Iris pigment epithelial cell (primary cell): ENCODE results near the gene GABRB1.
"Not testable (repeated sequence)": the region's sequence is repeated elsewhere in the genome, so short reads cannot be mapped to it uniquely, and the experiment has no call there.

Experiments used
- DNase-seq: peaks from one replicate; pipeline ENCODE4 v3.0.0-alpha.2; 2011; ENCODE audit warnings: low read depth

The GABRB1 gene

DNA sequence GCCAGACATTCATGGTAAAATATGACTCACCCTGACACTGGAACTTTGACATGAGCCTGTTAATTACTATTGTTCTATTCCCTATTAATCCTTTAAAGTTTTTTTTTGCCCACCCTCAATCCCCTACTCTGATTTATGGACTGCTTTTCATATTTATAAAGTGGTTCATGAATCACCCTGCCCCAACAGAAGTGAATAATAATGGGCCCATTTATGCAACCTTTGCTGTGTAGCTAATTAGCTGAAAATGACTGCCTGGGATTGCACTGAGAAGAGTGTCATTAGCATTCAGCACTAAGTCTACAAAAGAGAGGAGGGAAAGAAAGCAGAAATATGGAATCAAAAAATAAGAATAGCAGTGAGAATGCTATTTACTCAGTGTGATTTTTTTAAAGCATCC lies 277.8 kb downstream of the GABRB1 start:
- DNase-seq, result no peak

DNA sequence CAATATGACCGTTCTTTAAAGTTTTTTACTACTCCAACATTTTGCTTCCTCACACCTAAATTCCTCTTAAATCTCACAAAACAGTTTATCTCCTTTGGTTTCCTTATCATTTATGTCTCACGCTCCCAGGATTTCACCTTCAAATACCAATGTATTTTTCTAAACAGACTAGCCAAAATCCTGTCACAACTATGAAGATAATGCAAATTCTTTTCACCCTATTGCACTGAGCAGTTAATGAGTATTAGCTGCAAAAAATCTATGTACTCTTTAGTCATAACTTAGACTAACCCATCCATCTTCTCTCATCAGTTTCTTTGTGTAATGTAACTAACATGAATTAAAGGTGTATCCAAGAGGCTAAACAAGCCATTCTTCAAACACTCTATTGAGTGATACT lies 280.8 kb downstream of the GABRB1 start:
- no peak for DNase-seq

DNA sequence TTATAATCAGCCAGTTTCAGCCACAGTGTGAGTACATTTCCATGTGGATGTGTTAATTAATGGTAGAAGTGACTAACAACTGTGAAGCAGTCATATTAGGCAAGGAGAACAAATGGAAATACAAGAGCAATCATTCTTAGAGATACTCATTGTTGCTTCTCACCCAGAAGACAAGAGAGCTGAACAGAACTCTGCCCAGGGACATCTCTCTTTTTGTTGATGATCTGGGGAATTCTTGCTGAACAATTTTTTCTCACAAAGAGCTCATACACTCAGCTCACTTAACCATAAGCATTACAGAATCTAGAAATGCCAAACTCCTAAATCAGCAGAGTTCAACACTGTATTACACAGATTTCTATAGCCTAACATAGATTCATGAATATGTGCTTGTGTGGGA lies 282.0 kb downstream of the GABRB1 start:
- no peak for DNase-seq

DNA sequence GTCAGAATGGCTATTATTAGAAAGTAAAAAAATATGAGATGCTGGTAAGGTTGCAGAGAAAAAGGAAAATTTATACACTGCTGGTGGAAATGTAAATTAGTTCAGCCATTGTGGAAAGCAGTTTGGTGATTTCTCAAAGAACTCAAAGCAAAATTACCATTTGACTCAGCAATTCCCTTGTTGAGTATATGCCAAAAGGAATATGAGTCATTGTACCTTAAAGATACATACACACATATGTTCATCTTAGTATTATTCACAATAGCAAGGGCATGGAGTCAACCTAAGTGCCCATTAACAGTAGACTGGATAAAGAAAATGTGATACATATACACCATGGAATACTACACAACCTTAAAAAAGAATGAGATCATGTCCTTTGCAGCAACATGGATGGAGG lies 284.0 kb downstream of the GABRB1 start:
- peak; percentile 68 for DNase-seq

DNA sequence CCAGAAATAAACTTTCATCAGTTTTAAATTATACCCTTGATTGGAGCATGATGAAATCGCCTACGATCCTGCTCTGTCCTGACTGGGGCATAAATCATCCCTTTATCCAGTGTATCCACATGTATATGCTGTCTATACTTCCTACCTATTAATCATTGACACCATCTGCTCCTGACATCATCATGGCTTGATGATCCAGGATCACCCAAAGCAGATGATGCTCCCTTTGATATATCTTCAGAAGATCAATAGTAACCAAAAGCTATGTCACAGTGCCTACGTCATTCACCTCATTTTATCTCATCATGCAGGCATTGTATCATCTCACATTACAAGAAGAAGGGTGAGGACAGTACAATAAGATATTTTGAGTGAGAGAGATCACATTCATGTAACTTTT lies 294.7 kb downstream of the GABRB1 start:
- DNase-seq, result no peak

DNA sequence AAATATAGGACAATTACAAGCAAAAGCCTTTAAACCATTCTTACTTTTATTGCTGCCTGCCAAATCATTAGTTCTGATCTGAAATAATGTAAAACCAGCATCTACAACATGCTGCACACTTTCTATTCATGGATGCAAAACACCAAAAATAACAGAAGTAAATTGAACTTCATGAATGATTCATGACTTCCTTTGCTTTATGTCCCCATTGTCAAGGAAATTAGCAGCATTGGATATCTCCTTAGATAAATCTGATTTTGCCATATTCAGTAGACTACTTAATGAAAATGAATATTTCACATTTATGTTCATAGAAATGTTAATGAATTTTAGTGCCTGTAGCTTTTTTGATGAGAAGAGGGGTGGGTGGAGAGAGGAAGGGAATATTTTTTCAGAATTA lies 299.5 kb downstream of the GABRB1 start:
- no peak for DNase-seq

DNA sequence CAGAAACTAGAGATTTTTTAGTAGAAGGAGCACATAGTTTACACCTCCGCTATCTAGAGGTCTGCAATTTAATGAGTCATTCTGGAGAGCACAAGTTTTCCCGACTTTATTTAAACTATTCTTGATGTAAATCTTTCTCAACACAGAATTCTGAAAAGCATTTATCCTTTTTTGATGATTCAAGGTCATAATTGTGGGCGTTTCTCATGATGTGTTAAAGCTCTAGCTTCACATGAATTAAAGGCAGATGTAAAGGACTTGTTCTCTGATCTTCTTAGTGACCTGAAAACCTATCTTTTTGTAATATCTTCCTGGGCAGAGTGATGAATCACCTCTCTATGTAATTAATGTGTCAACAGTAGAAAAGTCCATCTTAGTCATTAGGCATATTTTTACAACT lies 303.3 kb downstream of the GABRB1 start:
- peak; percentile 41 for DNase-seq

DNA sequence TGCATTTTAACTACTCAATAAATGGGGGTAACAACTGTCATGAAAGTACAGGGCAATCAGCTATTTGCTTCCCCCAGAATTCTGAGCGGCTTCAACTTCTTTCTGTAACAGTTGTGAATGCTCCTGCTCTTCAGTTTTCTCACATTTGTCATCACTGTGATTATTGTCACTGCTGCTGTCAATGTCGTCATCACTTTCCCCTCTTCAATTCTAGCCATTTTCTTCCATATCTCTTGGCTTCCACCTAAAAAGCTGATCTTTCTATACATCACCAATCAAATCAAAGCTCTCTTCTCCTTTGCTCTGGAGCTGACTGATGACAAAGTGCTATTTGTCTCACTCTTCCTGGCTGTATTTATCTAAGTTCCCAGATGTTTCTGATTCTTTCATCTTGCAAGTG lies 306.5 kb downstream of the GABRB1 start:
- DNase-seq, result no peak

DNA sequence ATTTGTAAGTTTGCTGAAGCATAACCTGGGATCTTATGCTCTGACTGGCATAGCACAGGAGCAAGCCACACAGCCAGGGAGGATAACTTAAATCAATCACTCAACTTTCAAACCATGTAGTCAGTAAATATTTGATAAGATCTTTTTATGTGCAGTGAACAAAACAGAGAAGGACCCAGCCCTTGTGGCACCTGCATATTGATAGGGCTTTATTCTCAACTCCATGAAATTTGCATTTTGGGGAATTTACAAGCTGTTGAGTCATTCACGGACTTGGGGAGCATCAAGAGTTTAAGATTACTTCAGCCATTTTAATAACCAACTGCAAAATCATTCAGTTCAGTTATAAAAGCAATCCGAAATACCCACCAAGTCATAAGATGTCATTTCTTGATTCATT lies 309.5 kb downstream of the GABRB1 start:
- no peak for DNase-seq

DNA sequence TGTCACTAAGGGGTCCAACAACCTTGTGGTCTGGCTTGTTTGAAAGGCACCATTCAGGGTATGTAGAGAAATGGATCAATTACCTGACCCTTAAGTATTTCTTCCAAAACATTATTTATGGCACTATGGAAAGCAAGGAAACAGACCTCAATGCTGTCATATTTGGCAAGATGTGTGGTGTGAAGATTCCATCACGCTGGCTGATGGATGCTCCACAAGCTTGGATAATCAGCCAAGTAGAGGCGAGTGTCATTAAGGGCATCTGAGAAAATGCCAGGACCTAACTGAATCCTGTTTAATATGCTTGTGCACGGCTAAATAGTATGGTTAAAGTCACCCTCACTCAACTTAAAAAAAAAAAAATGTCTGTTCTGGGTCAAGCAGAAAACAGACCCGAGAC lies 311.4 kb downstream of the GABRB1 start:
- DNase-seq, result no peak

DNA sequence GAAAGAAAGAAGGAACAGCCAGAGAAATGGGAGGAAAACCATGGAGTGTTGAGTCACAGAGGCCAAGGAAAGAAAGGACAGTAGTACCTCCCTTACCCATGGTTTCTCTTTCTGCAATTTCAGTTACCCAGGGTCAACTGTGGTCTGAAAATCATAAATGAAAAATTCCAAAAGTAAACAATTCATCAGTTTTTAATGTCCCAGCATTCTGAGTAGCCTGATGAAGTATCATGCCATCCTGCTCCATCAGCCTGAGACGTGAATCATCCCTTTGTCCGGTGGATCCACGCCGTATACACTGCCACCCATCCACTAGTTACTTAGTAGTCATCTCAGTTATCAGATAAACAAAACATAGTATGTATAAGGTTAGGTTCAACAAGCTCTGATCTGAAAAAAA lies 318.0 kb downstream of the GABRB1 start:
- peak; percentile 63 for DNase-seq

DNA sequence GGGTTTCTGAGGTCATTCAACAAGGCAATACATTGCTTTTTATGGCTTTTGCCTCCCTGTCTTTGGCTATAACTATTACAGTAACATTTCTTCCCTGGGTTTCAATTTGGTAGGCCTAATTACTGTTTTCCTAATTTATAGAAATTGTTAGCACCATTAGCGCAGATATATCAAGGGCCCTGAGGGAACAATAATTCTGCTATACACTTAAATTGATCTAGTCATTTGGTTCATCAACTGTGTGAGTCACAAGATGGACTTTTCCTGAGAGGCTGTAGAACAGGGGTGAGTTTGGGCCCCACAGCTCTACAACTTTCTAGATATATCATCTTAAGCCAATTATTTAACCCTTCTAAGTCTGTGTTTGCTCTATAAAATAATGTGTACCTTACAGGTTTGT lies 324.2 kb downstream of the GABRB1 start:
- DNase-seq, result no peak

DNA sequence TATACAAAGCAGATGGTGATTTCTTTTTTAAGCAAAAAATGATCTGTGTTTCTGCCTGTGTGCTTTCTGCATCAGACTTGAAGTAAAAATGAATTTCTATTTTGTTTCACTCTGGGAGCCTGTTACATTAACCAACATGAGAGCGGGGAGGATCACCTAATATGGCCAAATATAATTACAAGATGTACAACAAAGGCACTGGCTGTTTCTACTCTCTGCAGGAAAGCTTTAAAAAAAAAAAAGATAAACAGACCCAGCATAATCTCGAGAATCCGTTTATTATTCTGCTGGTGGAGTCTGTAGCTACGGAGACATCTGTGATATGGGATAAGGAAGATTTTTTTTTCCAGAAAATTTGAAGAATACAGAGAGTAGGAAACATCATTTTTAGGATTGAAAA lies 328.5 kb downstream of the GABRB1 start:
- DNase-seq, result no peak

DNA sequence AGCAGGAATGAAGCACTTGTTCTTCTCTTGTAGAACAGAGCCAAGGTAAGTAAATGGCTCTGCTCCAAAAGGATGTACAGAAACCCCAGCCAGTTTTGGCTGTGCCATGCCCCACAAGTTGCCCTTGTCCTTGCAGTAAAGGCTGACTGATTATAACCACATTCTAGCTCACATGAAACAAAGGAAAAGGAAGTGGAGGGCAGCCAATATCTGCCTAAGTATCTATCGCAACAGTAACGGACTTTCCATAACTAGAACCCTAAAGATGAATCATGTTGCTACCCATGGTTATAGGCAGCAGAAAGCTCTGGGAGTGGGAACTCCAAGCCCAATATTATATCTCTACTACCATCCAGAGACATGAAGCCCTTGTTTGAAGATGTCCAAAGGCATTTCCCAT lies 336.4 kb downstream of the GABRB1 start:
- no peak for DNase-seq

DNA sequence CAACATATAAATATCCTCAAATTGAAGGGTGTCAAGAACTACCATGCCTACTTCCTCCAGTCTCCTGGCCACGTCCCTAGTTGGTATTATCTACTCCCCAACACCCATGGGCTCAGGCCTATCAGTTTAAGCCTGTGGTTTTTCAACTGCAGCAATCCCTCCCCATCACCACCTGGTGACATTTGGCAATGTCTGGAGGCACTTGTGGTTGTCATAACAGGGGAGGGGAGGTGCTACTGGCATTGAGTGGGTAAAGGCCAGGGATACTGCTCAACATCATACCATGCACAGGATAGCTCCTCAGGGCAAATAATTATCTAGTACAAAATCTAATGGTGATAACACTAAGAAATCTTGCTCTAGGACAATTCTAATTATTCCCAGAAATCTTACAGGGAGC lies 336.8 kb downstream of the GABRB1 start:
- no peak for DNase-seq

DNA sequence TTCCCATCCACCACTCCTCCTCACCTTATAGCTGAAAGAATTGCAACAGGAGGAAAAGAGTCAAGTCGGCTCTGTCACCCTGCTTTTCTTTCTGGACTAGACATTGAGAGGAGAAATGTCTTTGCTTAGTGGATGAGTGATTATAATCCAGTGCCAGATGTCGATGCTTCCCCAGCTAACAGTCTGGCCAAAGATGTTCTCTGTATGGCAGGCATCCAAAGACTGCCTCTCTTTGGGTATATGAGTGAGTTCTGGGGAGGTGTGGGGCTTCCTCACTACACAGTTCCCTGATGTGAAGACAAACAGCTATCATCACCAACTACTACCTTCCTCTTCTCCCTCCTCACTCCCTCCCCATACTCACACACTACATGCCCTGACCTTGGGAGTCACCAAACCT lies 341.2 kb downstream of the GABRB1 start:
- DNase-seq, result no peak

DNA sequence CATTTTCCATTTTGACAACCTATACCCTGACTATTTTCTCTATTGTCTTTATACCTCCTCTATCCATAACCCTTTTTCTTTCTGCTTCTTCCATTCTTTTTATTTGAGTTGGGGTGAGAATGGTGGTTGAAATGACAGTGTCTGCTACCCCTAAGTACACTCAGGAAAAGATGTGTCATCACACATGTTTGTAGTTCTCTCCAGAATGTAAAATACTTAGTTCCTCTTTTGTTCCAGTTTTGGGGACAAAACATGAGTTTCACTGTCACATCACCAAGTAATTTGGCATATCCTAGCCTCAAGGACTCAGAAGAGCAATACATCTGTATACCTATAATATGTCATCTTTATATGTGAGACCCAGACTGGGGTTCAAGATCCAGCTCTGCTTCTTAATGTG lies 341.8 kb downstream of the GABRB1 start:
- DNase-seq, result no peak

DNA sequence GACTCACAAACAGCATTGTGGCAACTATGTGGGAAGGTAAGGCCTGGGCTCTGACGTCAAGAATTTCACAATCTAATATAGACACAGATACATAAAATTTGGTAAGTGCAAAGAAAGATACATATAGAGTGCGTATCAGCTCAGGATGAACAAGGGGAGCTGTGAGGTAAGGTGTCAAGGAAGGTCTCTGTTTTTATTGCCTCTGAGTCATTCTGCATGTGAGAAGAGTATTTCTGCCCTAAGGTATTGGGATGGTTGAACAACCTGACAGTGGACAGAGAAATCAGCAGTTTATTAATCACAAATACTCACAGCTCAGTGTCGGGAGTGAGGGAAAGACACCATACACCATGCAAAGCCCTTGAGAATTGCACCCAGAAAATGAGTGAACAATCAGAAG lies 342.3 kb downstream of the GABRB1 start:
- DNase-seq, result no peak

DNA sequence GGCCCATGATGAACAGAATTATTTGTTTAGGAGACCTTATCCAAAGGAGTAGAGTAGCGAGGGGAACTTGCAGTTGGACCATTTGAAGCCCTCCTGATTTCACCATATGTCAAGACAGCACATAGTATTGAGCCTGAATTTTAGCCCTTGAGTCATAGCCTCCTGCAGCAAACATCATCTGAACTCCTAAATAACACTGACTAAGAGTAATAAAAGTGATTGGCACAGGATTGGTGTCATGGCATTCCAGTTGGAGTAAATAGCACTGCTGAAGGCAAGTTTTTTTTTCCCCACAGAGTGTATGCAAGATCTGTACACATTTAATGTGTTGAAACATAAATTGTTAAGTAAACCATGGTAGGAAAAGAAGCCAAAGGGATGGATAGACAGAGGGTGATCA lies 343.1 kb downstream of the GABRB1 start:
- DNase-seq, result peak; percentile 11

DNA sequence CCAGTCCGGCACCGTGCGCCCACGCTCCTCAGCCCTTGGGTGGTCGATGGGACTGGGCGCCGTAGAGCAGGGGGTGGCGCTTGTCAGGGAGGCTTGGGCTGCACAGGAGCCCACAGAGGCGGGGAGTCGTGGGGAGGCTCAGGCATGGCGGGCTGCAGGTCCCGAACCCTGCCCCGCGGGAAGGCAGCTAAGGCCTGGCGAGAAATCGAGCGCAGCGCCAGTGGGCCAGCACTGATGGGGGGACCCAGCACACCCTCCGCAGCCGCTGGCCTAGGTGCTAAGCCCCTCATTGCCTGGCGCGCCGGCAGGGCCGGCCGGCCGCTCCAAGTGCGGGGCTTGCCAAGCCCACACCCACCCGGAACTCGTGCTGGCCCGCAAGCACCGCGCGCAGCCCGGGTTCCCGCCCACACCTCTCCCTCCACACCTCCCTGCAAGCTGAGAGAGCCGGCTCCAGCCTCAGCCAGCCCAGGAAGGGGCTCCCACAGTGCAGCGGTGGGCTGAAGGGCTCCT lies 346.7 kb downstream of the GABRB1 start:
- not testable (repeated sequence) for DNase-seq

DNA sequence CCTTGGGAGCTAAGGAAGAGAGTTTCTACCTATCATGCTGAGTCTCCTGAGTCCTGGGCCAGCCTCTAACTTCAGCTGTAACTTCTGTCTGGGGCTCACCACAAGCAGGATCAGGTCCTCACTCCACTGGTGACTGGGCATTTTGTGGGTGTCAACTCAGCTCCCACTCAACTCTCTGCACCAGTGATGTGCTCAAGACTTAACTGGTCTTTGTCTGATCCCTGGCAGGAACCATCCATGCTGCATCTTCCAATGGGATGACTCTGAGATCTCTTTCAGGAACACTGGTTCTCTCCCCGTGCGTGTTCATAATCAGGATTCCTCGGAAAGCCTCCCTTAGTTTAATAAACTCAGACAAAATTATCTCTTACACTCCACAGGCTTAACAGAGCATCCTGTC lies 349.8 kb downstream of the GABRB1 start:
- DNase-seq, result no peak

DNA sequence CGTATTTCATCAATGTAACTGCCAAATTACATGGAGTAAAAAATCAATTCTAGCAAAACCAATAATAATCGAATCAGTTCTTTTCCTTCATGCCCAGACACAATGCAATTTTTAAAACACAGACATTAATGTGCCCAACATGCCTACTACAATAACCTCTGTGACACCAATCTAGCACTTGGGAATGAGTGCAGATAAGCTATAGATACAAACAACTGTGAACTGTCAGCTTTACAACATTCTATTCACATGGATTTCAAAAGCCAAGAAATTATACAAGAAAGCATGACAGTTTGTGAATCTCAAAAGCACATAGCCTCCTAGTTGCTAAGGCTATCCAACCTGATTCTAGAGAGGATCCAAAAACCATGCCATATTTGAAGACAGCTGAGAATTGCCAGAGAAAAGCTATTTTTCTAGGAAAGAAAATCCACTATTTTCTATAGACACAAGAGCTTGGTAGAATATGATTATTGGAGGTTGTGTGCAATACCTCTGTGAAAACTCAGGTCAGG lies 351.5 kb downstream of the GABRB1 start:
- no peak for DNase-seq

DNA sequence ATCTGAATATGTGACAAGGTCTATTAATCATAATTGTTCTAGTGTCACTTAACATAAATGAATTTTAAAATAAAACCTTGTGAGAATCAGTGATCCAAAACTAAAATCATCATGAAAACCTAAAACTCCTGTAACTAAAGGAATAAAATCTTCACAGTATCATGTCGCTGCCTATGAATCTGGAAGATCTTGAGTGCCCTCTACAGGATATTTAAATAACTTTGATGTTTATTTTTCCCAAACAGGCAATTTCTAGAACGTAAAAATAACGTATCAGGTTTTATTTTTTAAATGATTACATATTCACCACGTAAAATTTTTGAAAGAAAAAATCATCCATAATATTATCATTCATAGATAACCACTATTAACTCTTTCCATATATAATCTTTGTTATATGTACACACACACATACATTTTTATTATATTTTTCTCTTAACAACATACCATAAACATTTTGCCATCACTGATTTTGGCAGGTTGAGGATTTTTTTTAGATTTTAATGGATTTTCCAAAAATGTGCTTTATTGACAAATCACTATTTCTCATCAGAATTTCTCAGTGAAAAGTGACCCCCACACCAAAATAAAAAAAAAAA lies 352.6 kb downstream of the GABRB1 start:
- DNase-seq, result peak; percentile 42

DNA sequence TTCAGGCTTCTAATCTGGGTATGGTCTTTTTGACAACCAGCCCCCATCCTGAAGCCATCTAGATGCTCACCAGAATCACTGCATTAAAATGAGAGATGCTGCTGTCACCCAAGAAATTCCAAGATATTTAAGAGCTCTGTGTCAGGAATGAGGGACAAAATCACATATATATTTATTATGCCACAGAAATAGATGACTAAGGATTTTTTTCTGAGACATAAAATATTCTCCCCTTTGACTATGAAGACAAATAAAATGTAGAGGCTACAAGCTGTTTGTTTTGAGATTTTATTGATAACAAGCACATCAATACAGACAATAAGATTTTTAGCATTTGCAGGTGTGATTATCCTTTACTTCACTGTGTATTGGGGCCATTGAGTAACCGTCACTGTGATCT lies 354.8 kb downstream of the GABRB1 start:
- DNase-seq, result no peak
